K562 (cell line): ENCODE data around the gene ZNF316. TPM values are rescaled to one million over a fixed set of nuclear protein-coding genes. Genes with fewer than 3 reads are reported as not detected.
A peak's percentile ranks its signal among the peaks of the same experiment; 100 is the strongest.

Source experiments
- BCOR ChIP-seq: fragments of 450-650 bp; IDR thresholded peaks from 2 replicates; pipeline ENCODE4 v1.6.1; 2016
- ELF2 ChIP-seq: fragments of 250-450 bp; sonication (Bioruptor Pico); IDR thresholded peaks from 2 replicates; pipeline ENCODE4 v1.5.0; 2021; ENCODE audit warnings: mild to moderate bottlenecking
- FOXP1 ChIP-seq: sonication (generic); formaldehyde crosslinking; IDR thresholded peaks from 2 replicates; pipeline ENCODE4 v1.8.0; 2022; ENCODE audit warnings: mild to moderate bottlenecking, missing genetic modification reagents
- MAFK ChIP-seq: IDR thresholded peaks from 2 replicates; pipeline ENCODE4 v1.6.1; 2011; ENCODE audit warnings: low read length, improper control_type of control experiment
- NFIX ChIP-seq: fragments of 250-450 bp; sonication (Bioruptor Pico); IDR thresholded peaks from 2 replicates; pipeline ENCODE4 v1.4.0; 2020; ENCODE audit warnings: low read depth, mild to moderate bottlenecking, moderate library complexity
- THRAP3 ChIP-seq: fragments of 450-650 bp; IDR thresholded peaks from 2 replicates; pipeline ENCODE4 v1.6.1; 2016; ENCODE audit warnings: mild to moderate bottlenecking, inconsistent platforms, borderline replicate concordance
- ZNF75A ChIP-seq: fragments of 450-650 bp; formaldehyde crosslinking; IDR thresholded peaks from 2 replicates; pipeline ENCODE4 v1.4.0; 2020; ENCODE audit warnings: mild to moderate bottlenecking
- polyA plus RNA-seq, 8 experiments: library from polyadenylated mRNA; depleted of rRNA in 4 of 8; stranded (reverse) in 5 of 8; unstranded in 3 of 8; fragments of >200 nt; fragmentation: Nextera tagmentation in 2 of 8; fragmentation: Illumina TruSeq in 1 of 8; extraction: Ambion mirVana in 2 of 8; extraction: Trizol in 1 of 8; gene quantifications; 2 replicates each; pipeline versions ENCODE4 v1.2.1 to v1.2.3, GENCODE V29; 2011 to 2014; ENCODE audit warnings: inconsistent platforms in 1 of 8, missing spikeins in 1 of 8
- total RNA-seq, 7 experiments: library from RNA; depleted of rRNA in 6 of 7; stranded (reverse); fragments of >200 nt in 6 of 7; fragmentation: Illumina TruSeq in 2 of 7; extraction: Trizol in 2 of 7; gene quantifications; 2 replicates each; pipeline versions ENCODE4 v1.2.1 to v1.2.3, GENCODE V29; 2011 to 2021; ENCODE audit warnings: low replicate concordance in 1 of 7
- TF ChIP-seq, protein P1 (sequence below): sonication (generic); formaldehyde crosslinking; IDR thresholded peaks from 2 replicates; pipeline ENCODE4 v1.8.0; 2022; ENCODE audit warnings: mild to moderate bottlenecking, low read depth, missing genetic modification reagents
- TF ChIP-seq, protein P2 (sequence below): fragments of 250-450 bp; sonication (Bioruptor Pico); IDR thresholded peaks from 2 replicates; pipeline ENCODE4 v1.8.0; 2022; ENCODE audit warnings: inconsistent platforms
- TF ChIP-seq, protein P3 (sequence below): sonication (generic); formaldehyde crosslinking; IDR thresholded peaks from 2 replicates; pipeline ENCODE4 v1.8.0; 2023; ENCODE audit warnings: mild to moderate bottlenecking, missing genetic modification reagents
- TF ChIP-seq, protein P4 (sequence below): IDR thresholded peaks from 2 replicates; pipeline ENCODE4 v1.6.1; 2011; ENCODE audit not compliant: insufficient read length; ENCODE audit errors: extremely low read depth
- TF ChIP-seq, protein P5 (sequence below): fragments of 250-450 bp; sonication (Bioruptor Pico); IDR thresholded peaks from 2 replicates; pipeline ENCODE4 v1.9.0; 2021; ENCODE audit warnings: mild to moderate bottlenecking

Gene ZNF316
- total and polyA plus RNA-seq, 9 of the 15 experiments (the other 6 are each of a cell fraction or from before 2014, with no cell fraction given), result 0.10 to 34.0 (median 8.6) TPM

DNA sequence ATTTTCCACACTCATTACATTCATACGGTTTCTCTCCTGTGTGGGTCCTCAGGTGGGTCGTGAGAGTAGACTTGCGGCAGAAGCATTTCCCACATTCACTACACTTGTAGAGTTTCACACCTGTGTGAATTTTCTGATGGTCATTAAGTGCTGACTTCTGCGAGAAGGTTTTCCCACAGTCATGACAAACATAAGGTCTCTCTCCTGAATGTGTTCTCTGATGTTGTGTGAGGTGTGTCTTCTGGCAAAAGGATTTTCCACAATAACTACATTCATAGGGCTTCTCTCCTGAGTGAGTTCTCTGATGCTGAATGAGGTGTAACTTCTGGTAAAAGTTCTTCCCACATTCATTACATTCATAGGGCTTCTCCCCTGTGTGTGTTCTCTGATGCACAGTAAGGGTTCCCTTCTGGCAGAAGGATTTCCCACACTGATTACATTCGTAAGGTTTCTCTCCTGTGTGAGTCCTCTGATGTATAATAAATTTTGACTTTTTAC is 54.5 kb downstream of the ZNF316 start (continued):
- TF ChIP-seq NFIX, result no peak
- TF ChIP-seq, protein P1, sequence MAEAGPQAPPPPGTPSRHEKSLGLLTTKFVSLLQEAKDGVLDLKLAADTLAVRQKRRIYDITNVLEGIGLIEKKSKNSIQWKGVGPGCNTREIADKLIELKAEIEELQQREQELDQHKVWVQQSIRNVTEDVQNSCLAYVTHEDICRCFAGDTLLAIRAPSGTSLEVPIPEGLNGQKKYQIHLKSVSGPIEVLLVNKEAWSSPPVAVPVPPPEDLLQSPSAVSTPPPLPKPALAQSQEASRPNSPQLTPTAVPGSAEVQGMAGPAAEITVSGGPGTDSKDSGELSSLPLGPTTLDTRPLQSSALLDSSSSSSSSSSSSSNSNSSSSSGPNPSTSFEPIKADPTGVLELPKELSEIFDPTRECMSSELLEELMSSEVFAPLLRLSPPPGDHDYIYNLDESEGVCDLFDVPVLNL (CRISPR knock-in tag), result no peak
- TF ChIP-seq MAFK, result no peak
- no peak for TF ChIP-seq ELF2 (CRISPR knock-in tag)
- TF ChIP-seq THRAP3, result 0 out of 2 replicates have a peak, but pooled peaks have one; percentile 36
- TF ChIP-seq BCOR, result no peak
- TF ChIP-seq, protein P2, sequence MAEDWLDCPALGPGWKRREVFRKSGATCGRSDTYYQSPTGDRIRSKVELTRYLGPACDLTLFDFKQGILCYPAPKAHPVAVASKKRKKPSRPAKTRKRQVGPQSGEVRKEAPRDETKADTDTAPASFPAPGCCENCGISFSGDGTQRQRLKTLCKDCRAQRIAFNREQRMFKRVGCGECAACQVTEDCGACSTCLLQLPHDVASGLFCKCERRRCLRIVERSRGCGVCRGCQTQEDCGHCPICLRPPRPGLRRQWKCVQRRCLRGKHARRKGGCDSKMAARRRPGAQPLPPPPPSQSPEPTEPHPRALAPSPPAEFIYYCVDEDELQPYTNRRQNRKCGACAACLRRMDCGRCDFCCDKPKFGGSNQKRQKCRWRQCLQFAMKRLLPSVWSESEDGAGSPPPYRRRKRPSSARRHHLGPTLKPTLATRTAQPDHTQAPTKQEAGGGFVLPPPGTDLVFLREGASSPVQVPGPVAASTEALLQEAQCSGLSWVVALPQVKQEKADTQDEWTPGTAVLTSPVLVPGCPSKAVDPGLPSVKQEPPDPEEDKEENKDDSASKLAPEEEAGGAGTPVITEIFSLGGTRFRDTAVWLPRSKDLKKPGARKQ (CRISPR knock-in tag), result no peak
- TF ChIP-seq ZNF75A, result peak; percentile 98
- TF ChIP-seq, protein P3, sequence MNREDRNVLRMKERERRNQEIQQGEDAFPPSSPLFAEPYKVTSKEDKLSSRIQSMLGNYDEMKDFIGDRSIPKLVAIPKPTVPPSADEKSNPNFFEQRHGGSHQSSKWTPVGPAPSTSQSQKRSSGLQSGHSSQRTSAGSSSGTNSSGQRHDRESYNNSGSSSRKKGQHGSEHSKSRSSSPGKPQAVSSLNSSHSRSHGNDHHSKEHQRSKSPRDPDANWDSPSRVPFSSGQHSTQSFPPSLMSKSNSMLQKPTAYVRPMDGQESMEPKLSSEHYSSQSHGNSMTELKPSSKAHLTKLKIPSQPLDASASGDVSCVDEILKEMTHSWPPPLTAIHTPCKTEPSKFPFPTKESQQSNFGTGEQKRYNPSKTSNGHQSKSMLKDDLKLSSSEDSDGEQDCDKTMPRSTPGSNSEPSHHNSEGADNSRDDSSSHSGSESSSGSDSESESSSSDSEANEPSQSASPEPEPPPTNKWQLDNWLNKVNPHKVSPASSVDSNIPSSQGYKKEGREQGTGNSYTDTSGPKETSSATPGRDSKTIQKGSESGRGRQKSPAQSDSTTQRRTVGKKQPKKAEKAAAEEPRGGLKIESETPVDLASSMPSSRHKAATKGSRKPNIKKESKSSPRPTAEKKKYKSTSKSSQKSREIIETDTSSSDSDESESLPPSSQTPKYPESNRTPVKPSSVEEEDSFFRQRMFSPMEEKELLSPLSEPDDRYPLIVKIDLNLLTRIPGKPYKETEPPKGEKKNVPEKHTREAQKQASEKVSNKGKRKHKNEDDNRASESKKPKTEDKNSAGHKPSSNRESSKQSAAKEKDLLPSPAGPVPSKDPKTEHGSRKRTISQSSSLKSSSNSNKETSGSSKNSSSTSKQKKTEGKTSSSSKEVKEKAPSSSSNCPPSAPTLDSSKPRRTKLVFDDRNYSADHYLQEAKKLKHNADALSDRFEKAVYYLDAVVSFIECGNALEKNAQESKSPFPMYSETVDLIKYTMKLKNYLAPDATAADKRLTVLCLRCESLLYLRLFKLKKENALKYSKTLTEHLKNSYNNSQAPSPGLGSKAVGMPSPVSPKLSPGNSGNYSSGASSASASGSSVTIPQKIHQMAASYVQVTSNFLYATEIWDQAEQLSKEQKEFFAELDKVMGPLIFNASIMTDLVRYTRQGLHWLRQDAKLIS, result no peak
- TF ChIP-seq, protein P4, sequence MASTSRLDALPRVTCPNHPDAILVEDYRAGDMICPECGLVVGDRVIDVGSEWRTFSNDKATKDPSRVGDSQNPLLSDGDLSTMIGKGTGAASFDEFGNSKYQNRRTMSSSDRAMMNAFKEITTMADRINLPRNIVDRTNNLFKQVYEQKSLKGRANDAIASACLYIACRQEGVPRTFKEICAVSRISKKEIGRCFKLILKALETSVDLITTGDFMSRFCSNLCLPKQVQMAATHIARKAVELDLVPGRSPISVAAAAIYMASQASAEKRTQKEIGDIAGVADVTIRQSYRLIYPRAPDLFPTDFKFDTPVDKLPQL, result no peak
- no peak for TF ChIP-seq FOXP1 (CRISPR knock-in tag)
- TF ChIP-seq, protein P5, sequence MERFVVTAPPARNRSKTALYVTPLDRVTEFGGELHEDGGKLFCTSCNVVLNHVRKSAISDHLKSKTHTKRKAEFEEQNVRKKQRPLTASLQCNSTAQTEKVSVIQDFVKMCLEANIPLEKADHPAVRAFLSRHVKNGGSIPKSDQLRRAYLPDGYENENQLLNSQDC (CRISPR knock-in tag), result no peak
